Progenitor cell of endocrine pancreas (in vitro differentiated cells): ENCODE measurements around the gene EEFSEC. TPM values are rescaled to one million over a fixed set of nuclear protein-coding genes. Genes with fewer than 3 reads are reported as not detected.

Experiments
- DNase-seq: peaks from one replicate; pipeline ENCODE4 v3.0.0; 2021; ENCODE audit warnings: low spot score; ENCODE audit not compliant: unreplicated experiment
- H3K27ac Mint-ChIP-seq: 2 replicates; pipeline ENCODE4 v1.8.0; 2021; ENCODE audit warnings: mild to moderate bottlenecking, moderate library complexity, mixed read lengths
- H3K27me3 Mint-ChIP-seq: 2 replicates; pipeline ENCODE4 v1.8.0; 2021; ENCODE audit warnings: mixed read lengths
- H3K36me3 Mint-ChIP-seq: 2 replicates; pipeline ENCODE4 v1.8.0; 2022; ENCODE audit warnings: mixed read lengths; ENCODE audit not compliant: insufficient read depth
- H3K4me1 Mint-ChIP-seq: 2 replicates; pipeline ENCODE4 v1.8.0; 2021; ENCODE audit warnings: low read depth, mixed read lengths
- H3K4me3 Mint-ChIP-seq: 2 replicates; pipeline ENCODE4 v1.8.0; 2021; ENCODE audit warnings: low read depth, mild to moderate bottlenecking, moderate library complexity, mixed read lengths
- H3K9me3 Mint-ChIP-seq: 2 replicates; pipeline ENCODE4 v1.8.0; 2021; ENCODE audit warnings: low read depth, mixed read lengths
- CTCF ChIP-seq: fragments of 200-600 bp; sonication (generic); IDR thresholded peaks from one replicate; pipeline ENCODE4 v1.5.0; 2021; ENCODE audit warnings: antibody characterized with exemption, mild to moderate bottlenecking; ENCODE audit not compliant: unreplicated experiment
- total RNA-seq: library from RNA; stranded (reverse); gene quantifications from 2 replicates; pipeline ENCODE4 v1.2.1, GENCODE V29; 2021

EEFSEC gene
- total RNA-seq, 1 donor from 2014 or later, result 11.8 TPM

GRCh38 chr3:128236657-128237056 lies 83.4 kb downstream of the EEFSEC start:
- peak overlapping the region; percentile 6 for H3K27ac Mint-ChIP-seq
- peaks cover 8% of the 10 kb centered on the region for H3K4me1 Mint-ChIP-seq
- DNase-seq, result no peak

GRCh38 chr3:128237348-128238183 lies 84.3 kb downstream of the EEFSEC start:
- Mint-ChIP-seq H3K27ac (no peak overlapping the region), H3K4me3 (no peak overlapping the region), H3K27me3 (no peaks in the 10 kb centered on the region), H3K9me3 (no peaks in the 10 kb centered on the region), H3K4me1 (peaks cover 8% of the 10 kb centered on the region), H3K36me3 (no peaks in the 10 kb centered on the region)
- no peak for DNase-seq
- no peak for TF ChIP-seq CTCF

More at GRCh38 chr3:128236657-128237056, 83.4 kb downstream of the EEFSEC start:
- TF ChIP-seq CTCF, result no peak
- no peaks in the 10 kb centered on the region for H3K27me3 Mint-ChIP-seq
- H3K9me3 Mint-ChIP-seq, result no peaks in the 10 kb centered on the region
- H3K36me3 Mint-ChIP-seq, result no peaks in the 10 kb centered on the region
- no peak overlapping the region for H3K4me3 Mint-ChIP-seq

GRCh38 chr3:128238184-128238489 lies 84.9 kb downstream of the EEFSEC start:
- Mint-ChIP-seq H3K27me3 (no peaks in the 10 kb centered on the region), H3K36me3 (no peaks in the 10 kb centered on the region), H3K4me1 (peaks cover 8% of the 10 kb centered on the region), H3K4me3 (no peak overlapping the region), H3K9me3 (no peaks in the 10 kb centered on the region), H3K27ac (no peak overlapping the region)
- TF ChIP-seq CTCF, result no peak
- DNase-seq, result no peak

GRCh38 chr3:128239304-128239703 lies 86.0 kb downstream of the EEFSEC start:
- Mint-ChIP-seq H3K36me3 (no peaks in the 10 kb centered on the region), H3K4me3 (no peak overlapping the region), H3K9me3 (no peaks in the 10 kb centered on the region), H3K4me1 (peaks cover 8% of the 10 kb centered on the region), H3K27ac (no peak overlapping the region), H3K27me3 (no peaks in the 10 kb centered on the region)
- DNase-seq, result no peak
- TF ChIP-seq CTCF, result no peak

GRCh38 chr3:128240232-128240631 lies 87.0 kb downstream of the EEFSEC start:
- H3K4me1 Mint-ChIP-seq, result peaks cover 8% of the 10 kb centered on the region

More at GRCh38 chr3:128240232-128240631, 87.0 kb downstream of the EEFSEC start:
- H3K9me3 Mint-ChIP-seq, result no peaks in the 10 kb centered on the region
- DNase-seq, result no peak
- H3K36me3 Mint-ChIP-seq, result no peaks in the 10 kb centered on the region
- H3K4me3 Mint-ChIP-seq, result no peak overlapping the region
- no peaks in the 10 kb centered on the region for H3K27me3 Mint-ChIP-seq
- no peak for TF ChIP-seq CTCF
- no peak overlapping the region for H3K27ac Mint-ChIP-seq
